AG08396 (cell line): ENCODE measurements around the gene INSYN1.
"Not testable (repeated sequence)": the region's sequence is repeated elsewhere in the genome, so short reads cannot be mapped to it uniquely, and the experiment has no call there.

Experiments used
- DNase-seq: peaks from one replicate; pipeline ENCODE4 v3.0.0; 2012; ENCODE audit warnings: low spot score, mixed read lengths

The INSYN1 gene

DNA sequence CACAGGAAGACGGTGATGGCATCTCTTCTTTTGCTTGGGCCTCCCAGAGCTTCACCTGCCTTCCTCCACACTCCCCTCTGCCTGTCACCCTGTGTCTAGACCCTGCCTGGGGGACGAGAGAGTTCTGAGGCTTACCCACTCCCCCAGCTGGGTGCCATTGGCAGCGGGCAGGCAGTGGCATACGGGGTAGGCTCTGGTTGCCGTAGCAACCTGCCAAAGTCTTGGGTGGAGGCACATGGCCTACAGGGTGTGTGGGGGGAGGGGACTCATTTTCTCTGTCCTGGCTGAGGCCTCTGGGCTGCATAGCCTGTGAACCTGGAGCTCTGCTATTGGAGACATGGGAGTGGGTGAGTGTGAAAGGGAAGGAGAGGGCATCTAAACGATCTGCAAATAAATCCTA, 4.4 kb downstream of the INSYN1 start:
- no peak for DNase-seq

DNA sequence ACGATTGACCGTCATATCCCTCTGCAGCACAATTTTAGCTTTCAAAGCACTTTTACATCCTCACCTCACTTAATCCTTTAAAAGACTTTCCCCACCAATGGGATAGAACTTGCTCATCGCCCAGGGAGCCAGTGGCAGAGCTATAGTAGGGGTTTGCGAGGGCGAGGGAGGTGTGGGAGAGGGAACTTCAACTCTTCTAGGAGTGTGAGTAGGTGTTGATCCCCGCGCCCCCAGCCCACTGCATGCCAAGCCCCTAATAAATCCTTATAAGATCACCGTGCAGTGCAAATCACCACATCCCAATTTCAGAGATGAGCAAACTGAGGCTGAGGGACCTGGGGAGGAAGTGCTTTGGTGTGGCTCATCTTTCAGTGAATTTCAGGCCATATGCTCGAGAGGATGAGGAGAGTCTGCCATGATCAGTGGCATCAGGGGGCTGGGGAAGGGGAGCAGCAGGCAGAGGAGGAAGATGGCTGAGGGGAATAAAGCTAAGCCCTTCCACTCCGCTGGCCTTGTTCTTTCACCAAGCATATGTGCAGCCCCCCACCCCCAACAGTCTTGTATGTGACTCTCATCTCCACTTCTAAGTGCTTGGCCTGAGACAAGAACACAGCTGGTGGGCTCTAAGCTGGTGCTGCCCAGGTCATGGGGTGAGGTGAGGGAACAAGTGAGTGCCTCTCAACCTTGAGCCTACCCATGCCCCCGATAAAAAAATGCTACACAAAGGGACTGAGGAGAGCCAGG, 5.1 kb downstream of the INSYN1 start:
- no peak for DNase-seq

DNA sequence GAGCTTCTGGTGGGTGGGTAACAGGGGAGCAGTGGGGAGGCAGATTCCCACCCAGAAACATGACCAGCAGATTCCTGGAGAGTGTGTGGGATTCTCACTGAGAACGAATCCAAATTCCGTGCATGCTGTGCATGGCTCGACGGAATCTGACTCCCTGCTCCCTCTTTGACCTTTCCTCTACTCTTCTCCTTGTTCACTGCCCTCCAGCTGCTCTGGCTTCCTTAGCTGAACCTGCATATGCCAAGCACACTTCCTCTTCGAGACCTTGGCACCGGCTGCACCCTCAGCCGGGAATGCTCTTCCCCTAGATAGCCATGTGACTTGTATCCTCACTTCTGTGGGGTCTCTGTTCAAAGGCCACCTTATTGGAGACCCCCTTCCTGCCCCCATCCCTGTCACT, 6.3 kb downstream of the INSYN1 start:
- peak; percentile 64 for DNase-seq

DNA sequence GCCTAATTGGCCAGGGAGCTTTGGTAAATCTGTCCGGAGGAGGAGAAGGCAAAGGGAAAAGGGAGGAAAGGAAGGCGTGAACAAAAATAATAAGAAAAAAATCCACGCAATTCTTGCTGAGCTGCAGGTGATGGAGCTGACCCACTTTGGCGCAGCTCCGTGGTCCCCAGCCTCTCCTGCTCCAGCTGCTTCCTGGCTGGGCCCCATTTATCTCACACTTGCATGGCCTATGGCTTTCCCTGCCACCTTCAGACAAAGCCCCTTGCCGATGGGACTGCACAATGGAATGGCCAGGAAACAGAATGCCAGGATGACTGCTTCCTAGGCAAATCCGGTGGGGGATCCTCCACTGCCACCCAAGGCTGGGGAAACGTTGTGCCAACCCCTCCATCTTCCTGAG, 6.9 kb downstream of the INSYN1 start:
- DNase-seq = no peak

DNA sequence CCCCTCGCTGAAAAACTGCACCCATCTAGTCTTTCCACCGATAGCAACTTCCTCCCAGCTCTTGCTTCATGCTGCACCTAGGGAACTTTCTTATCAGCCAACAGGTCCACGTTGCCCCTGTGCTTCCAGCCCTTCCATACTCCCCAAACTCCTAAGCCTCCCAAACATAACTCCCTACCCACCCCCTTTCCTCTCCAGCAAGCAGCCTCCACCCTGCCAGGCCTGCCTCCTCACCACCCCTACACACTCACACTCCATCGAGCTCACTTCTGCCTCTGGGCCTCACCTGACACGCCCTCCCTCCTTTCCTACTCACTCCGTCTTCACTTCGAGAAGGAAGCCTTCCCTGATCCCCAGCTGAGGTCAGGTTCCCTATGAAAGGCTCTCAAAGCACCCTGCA, 8.1 kb downstream of the INSYN1 start:
- no peak for DNase-seq

DNA sequence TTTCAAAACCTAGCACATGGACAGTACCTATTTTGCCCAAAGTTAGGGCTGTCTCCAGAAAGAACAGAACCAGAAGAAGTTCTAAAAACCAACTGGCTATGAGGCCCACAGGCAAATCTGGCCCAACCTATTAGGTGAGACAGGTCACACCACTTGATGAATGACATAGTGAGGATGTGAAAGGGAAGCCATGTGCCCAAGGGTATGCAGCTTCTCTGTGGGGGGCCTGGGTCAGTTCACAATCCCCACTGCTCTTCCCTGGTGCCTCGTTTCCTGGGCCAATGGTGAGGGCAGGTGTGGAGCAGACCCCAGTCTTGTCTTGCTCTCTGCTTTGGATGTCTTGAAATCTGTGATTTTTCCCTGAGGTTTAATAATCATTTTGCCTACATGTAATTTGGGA, 8.9 kb downstream of the INSYN1 start:
- no peak for DNase-seq

DNA sequence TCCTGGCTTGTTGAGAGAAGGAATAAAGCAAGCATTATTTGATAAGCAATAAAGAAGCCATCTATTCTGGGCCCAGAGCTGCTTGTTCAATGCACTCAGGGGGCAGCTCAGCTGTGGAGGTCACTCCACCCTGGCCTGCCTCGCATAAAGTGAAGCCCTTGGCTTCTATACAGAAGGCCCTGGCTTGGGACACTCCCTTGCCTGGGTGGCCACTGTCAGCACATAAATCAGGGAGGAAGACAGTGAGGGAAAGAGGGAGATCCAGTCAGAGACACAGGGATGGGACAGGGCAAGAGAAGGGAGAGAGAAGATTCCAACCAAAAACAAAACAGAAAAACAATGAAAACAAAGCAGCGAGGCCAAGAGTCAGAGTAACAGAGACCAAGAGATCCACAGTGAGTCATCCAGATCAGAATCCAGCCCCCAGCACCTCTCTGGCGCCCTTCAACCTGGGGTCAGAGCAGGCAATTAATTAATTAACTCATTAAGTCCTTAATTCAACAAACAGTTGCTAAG, 11.8 kb downstream of the INSYN1 start:
- DNase-seq = no peak

DNA sequence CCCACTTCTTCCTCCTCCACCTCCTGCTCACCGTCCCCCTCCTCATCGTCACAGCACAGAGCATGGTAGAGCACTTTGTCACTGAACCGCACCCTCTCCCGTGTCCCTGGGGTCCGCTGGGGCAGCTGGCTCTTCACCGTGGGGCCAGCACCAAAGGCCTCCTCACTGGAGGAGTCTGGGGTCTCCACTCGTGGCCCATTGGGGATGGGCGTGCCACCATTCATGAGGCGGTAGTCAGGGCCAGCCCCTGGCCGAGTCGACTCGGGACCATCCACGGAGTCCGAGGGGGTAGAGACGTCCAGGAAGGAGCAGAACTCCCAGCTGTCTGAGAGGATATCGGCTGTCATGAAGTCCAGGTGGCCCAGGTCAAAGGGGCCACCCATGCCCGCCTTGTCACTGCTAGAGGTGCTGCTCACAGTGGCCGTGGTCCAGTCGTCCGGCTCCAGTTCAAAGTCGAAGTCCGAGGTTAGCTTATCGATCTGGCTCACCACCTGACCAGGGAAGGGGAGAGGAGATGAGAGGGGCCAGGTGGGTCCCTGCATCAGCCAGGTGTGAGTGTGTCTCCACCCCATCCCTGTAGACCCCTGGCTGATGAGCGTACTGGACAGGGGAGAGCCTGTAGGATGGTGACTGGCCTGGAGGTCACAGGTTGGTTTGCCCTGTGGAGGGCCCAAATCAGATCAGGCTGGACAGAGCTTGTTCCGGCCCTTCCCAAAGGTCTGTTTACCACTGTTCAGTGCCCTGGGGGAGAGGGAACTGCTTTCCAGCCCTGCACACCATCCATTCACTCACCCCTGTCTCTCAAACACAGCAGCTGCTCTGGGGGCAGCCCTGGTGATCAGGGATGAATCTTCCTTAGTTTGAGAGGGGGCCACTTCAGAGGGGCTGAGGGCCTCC, 12.8 kb downstream of the INSYN1 start:
- DNase-seq = no peak

DNA sequence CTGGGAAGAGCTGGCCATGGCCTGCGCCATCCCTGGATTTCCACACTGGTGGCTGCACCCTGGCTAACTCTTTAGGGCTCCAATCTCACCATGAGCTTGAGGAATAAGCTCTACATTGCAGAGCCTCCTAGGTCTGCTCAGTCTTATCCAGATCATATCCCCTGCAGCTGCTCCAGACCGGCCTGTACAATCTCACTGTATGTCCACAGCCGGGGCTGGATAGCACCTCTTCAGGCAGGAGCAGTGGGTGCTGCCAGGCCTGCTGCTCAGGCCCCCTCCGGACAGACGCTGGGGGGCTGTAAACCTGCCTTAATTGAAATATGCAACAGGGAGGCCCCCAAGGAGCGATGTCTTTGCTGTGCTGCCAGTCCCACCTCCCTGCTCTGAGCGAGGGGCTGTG, 15.6 kb downstream of the INSYN1 start:
- DNase-seq = no peak

DNA sequence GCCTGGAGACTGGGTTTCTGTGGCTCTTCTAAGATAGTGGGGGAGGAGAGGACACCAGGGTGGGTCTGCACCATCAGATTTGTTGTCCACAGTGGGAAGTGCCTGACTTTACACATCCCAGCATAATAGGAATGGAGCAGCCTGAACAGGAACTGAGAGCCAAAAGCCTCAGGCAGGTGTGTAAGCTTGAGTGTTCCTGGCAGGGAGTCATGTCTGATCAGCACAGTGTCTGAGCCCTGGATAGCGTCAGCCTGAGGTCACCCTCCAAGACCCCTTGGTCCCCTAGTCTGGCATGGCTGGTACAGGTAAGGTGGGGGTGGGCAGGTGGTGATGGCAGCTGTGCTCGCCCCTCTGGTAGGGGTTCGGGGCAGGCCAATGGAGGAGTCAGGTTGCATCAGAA, 20.2 kb downstream of the INSYN1 start:
- no peak for DNase-seq

DNA sequence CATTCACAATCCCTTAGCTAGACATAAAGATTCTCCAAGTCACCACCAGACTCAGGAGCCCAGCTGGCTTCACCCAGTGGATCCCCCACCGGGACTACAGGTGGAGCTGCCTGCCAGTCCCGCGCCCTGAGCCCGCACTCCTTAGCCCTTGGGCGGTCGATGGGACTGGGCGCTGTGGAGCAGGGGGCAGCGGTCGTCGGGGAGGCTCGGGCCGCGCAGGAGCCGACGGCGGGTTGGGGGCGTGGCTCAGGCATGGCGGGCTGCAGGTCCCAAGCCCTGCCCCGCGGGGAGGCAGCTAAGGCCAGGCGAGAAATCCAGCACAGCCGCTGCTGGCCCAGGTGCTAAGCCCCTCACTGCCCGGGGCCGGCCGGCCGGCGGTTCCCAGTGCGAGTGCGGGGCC, 21.1 kb downstream of the INSYN1 start:
- not testable (repeated sequence) for DNase-seq

DNA sequence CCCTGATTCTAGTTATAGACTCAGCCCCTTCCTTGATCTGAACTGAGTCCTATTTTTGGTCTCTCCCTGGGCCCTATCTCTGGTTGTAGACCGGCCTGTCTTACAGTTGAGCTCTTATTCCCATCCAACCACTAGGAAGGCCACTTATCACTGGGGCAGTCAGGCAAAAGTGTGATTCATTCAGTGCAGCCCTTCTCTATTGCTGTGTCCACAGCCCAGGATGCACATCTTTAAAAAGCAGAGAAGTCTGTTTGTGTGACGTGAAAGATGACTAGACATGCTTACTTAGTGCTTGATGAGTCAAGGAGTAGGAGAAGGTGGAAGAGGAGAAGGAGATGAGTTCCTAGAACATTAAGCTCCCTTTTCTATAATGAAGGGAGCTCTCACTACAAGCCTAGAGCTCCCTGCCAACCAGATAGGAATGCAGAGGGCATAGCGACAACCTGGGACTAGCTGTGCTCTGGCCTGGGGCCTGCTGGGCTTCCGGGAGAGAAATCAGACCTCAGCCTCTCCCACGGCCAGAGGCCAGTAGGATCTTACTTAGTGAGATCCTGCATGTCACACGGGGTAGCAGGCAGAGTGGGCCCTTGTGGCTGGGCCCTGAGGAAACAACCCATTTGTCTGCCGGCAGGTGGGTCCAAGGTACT, 25.7 kb downstream of the INSYN1 start:
- peak; percentile 71 for DNase-seq

DNA sequence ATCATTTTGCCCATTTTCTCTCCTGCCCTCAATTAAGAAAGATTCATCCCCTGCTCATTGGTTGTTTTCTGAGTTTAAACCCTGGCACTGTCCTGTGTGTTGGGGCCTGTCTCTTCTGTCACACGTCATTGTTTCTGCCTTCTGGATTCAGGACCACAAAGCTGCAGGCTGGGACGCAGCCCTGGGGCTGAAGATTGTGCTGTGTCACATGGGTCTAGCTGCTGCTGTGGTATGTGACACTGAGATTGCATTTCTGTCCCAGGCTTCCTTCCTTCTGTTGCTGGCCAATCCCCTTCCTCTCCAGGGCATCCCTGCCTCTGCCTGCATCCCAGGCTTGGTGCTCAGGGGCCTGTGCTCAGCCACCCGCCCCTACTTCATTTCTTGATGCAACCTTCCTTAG, 28.9 kb downstream of the INSYN1 start:
- no peak for DNase-seq

DNA sequence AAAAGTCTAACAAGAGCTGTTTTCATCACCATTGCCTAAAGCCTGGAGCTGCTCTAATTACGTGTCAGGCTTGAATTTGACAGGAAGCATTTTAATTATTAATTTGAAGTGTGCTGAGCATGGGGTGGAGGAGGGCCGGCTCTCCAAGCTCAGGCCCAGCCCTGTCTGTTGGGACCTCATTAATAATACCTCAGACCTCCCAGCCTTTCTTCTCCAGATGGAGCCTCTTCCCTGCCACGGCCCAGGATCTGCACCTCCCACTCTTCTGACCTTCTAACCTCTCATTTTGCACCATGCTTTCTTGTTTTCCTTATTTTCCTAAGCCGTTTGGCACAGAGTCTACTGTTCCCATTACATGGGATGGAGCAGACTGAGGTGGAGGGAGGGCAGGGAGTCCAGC, 30.0 kb downstream of the INSYN1 start:
- DNase-seq = no peak

DNA sequence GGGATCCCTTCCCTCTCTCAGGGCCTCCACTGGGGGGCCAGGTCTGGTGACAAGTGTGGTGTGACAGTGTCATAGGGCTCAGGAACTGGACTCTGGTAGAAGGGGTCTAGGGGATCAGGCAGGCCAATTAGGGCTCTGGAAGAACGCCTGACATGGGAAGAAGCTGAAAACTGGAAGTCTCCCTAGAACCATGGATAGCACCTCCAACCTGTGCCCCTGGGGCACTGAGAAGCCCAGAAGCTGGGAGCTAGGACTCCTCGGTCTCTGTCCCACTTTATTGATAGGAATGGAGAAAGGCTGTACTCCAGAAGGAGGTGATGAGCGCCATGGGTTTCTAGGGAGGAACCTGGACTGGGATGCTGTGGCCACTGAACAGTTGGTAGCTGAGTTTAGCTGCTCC, 30.7 kb downstream of the INSYN1 start:
- no peak for DNase-seq

DNA sequence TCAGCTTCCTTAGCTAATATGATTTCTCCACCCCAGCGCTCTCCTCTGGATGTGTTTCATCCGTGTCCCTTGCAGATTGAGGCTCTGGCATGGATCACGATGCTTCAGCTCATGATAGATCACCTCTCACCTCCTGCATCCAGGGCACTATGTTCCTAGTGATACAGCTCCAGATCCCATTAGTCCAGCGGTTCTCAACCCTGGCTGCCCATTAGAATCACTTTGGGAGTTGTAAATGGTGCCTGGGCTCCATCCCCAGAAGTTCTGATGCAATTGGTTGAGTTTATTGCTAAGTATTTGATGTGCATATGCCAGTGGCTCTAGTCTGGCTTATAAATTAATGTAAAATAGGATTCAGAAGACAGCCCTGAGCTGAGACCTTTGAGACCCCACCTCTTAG, 34.5 kb downstream of the INSYN1 start:
- no peak for DNase-seq

DNA sequence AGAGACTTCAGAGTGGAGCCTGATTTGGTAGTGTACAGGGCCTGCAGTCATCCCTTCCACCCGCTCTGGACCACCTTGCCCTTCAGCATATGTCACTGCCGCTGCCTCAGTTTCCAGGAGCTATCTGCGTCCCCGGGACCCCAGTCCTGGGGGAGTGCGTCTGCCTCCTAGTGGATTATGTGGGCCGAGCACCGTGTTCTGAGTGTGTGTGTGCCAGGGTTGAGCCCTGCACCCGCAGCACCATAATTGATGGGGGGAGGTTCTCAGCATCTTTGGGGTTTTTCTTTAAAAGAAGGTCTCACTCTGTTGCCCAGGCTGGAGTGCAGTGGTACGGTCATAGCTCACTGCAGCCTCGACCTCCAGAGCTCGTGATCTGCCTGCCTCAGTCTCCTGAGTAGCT, 35.3 kb downstream of the INSYN1 start:
- no peak for DNase-seq

DNA sequence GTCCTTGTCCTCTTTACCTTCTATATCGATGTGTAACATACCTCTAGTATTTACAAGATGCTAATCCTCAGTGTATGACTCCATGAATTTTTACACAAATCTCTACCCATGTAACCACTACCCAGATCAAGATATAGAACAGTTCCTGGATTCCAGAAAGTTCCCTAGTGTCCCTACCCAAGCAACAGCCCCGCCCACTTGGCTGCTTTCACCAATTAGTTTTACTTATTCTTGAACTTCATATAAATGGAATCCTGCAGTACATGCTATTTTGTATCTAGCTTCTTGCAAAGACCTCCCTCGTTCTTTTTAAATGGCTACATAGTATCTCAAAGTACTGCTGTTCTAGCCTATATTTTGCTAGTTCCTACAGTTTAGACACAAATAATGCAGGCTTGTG, 35.9 kb downstream of the INSYN1 start:
- no peak for DNase-seq

DNA sequence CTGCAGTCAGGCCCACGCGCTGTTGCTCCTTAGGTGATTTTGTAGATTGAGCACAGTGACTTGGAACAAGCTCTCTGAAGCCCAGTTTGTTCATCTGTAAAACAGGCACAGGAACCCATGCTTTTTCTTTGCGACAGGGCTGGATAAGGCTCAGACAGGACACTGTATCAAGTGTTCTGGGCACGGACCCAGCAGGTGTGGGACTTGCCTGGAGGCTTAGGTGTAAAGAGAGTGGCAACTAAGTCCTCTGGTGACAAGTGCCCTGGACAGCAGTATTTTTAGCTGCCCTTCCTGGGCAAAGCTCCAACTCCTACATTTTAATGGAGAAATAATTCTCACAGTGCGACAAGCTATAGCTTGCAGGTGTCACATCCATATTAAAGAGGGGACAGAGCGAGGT, 36.7 kb downstream of the INSYN1 start:
- no peak for DNase-seq

DNA sequence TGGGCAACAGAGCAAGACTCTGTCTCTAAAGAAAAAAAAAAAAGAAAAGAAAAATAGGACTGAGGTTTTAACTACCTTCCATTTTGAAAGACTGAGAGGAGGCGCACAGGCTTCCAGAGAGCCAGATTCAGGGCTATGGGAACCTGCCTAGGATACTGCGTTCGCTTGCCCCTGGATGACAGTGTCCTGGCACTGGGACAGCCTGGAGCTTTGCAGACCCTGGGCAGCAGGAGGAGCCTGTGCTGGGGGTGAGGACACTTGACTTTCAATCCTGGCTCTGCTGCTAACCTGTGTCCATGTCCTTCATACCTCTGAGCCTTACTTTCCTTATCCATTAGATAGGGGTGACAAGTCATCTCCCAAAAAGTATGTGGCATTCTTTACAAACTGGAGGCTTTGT, 37.7 kb downstream of the INSYN1 start:
- no peak for DNase-seq

DNA sequence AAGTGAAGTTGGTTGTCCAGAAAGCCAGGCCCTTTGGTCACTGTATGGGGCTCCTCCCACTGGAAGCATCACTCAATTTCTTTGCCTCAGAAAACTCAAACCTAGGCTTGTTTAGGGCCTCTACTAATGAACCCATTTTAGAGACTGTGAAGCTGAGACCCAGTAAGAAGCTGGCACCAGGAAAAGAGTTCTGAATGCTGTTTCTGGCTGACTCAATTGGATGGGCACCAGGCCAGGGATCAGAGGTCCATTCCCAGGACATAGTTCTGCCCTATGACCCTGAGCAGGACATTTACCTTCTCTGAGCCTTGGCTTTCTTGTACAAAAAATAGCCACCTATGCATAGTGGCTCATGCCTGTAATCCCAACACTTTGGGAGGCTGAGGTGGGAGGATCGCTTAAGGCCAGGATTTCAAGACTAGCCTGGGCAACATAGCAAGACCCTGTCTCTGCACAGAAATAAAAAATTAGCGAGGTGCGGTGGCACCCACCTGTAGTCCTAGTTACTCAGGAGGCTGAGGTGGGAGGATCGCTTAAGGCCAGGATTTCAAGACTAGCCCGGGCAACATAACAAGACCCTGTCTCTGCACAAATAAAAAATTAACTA, 38.4 kb downstream of the INSYN1 start:
- DNase-seq = no peak

DNA sequence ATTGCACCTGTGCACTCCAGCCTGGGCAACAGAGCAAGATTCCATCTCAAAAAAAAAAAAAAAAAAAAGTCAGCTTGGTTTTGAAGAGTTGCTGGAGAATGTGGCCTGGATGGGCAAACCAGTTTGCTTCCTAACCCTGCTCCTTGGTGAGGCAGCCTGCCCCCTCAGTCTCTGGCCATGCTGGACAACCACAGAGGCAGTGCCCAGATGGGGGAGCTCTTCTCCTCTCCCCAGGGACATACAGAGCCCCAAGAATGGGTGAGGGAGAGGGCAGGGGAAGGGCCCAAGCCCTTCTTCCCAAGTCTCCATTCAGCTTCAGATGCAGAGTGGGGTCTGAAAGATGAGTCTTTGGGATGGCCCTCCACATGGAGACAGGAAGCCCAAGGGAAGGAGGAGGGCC, 41.0 kb downstream of the INSYN1 start:
- DNase-seq = no peak
